ENCODE measurements around the gene ATF3.

ATF3 gene

GRCh38 chr1:212587016-212587887, 21.3 kb upstream of the ATF3 start:
- H3K4me3 ChIP-seq (ENCODE audit: low read depth, low read length) = no peak overlapping the region
- TF ChIP-seq CTCF (IDR thresholded peaks at IDR 0.05; ENCODE audit: borderline replicate concordance, insufficient read depth, low read depth, low read length) = no peak

- TF ChIP-seq CTCF (IDR thresholded peaks at IDR 0.05; ENCODE audit: borderline replicate concordance, insufficient read depth, low read depth, low read length) = no peak
- H3K4me3 ChIP-seq (ENCODE audit: low read depth, low read length) = no peak overlapping the region
These were observed 20.6 kb upstream of the ATF3 start for GRCh38 chr1:212587888-212588510.

- no peak for TF ChIP-seq CTCF (IDR thresholded peaks at IDR 0.05; ENCODE audit: borderline replicate concordance, insufficient read depth, low read depth, low read length)
- no peak overlapping the region for H3K4me3 ChIP-seq (ENCODE audit: low read depth, low read length)
These were observed 19.1 kb upstream of the ATF3 start for GRCh38 chr1:212589446-212589845.

GRCh38 chr1:212591922-212592321, 16.6 kb upstream of the ATF3 start:
- H3K4me3 ChIP-seq (ENCODE audit: low read depth, low read length) = no peak overlapping the region
- no peak for TF ChIP-seq CTCF (IDR thresholded peaks at IDR 0.05; ENCODE audit: borderline replicate concordance, insufficient read depth, low read depth, low read length)

- no peak overlapping the region for H3K4me3 ChIP-seq (ENCODE audit: low read depth, low read length)
- no peak for TF ChIP-seq CTCF (IDR thresholded peaks at IDR 0.05; ENCODE audit: borderline replicate concordance, insufficient read depth, low read depth, low read length)
These were observed 14.7 kb upstream of the ATF3 start for GRCh38 chr1:212593821-212594251.

GRCh38 chr1:212594640-212595039, 13.9 kb upstream of the ATF3 start:
- TF ChIP-seq CTCF (IDR thresholded peaks at IDR 0.05; ENCODE audit: borderline replicate concordance, insufficient read depth, low read depth, low read length) = no peak
- H3K4me3 ChIP-seq (ENCODE audit: low read depth, low read length) = no peak overlapping the region

GRCh38 chr1:212595229-212595628, 13.3 kb upstream of the ATF3 start:
- H3K4me3 ChIP-seq (ENCODE audit: low read depth, low read length) = no peak overlapping the region
- TF ChIP-seq CTCF (IDR thresholded peaks at IDR 0.05; ENCODE audit: borderline replicate concordance, insufficient read depth, low read depth, low read length) = no peak
